HCT116 (cell line): ENCODE results near the gene PDIA2. TPM values are rescaled to one million over a fixed set of nuclear protein-coding genes. Genes with fewer than 3 reads are reported as not detected.

Source experiments
- ATAC-seq: fragments of 200-7000 bp; cut with Tn5 transposase; 2 replicates; pipeline ENCODE4 v1.9.1; 2020; ENCODE audit warnings: mild to moderate bottlenecking, moderate library complexity
- BruUV-seq: library from RNA; stranded (reverse); fragments of 400-500 nt; replicated peaks from 2 replicates; lab custom pipeline; 2021; lab: Mats Ljungman, UMichigan
- CTCF ChIA-PET: fragments of 300-600 bp; sonication (Branson Sonifier 250); formaldehyde crosslinking; loops from one replicate; lab custom pipeline; 2021; ENCODE audit warnings: antibody characterized with exemption; lab: Charles Lee
- POLR2A ChIA-PET: fragments of 300-600, 350-600 bp; sonication (Branson Sonifier 250); formaldehyde crosslinking; loops from one replicate; lab custom pipeline; 2021; ENCODE audit warnings: antibody characterized with exemption; lab: Charles Lee
- RAD21 ChIA-PET, 2 experiments: fragments of 300-600 bp; sonication (Branson Sonifier 250); formaldehyde crosslinking; loops; one replicate each; lab custom pipeline; 2023; ENCODE audit warnings: low total read pairs in 2 of 2; ENCODE audit not compliant: uncharacterized antibody in 2 of 2, unreplicated experiment in 2 of 2, low non-redundant PET in 1 of 2; lab: Charles Lee
- DNase-seq: peaks from one replicate; pipeline ENCODE4 v3.0.0-alpha.2; 2010; ENCODE audit warnings: low read depth, low spot score
- H2AFZ ChIP-seq: fragments of 200-600 bp; shearing (Covaris generic), sonication (generic); 2 replicates; pipeline ENCODE4 v1.6.1; 2017; ENCODE audit warnings: low read depth, mixed run types, mixed read lengths, antibody characterized with exemption, low read length; ENCODE audit not compliant: poor library complexity, severe bottlenecking
- H3K27ac ChIP-seq: 2 replicates; pipeline ENCODE4 v1.5.1; 2012; ENCODE audit warnings: low read depth, low read length
- H3K27me3 ChIP-seq: fragments of 200-600 bp; sonication (generic); 2 replicates; pipeline ENCODE4 v1.6.1; 2016; ENCODE audit warnings: mixed run types, low read length, mixed read lengths; ENCODE audit not compliant: insufficient read depth
- H3K36me3 ChIP-seq, 2 experiments: fragments of 200-500 bp in 1 of 2; fragments of 200-600 bp in 1 of 2; sonication (Bioruptor generic) in 1 of 2; sonication (generic) in 1 of 2; 2 replicates each; pipeline versions ENCODE4 v1.5.1 to v1.6.1; 2014 to 2016; ENCODE audit warnings: low read length in 2 of 2, inconsistent platforms in 1 of 2, mixed read lengths in 1 of 2, mixed run types in 1 of 2; ENCODE audit not compliant: insufficient read depth in 2 of 2, control insufficient read depth in 1 of 2
- H3K4me1 ChIP-seq, 2 experiments: fragments of 200-600 bp in 1 of 2; sonication (generic) in 1 of 2; 2 replicates each; pipeline versions ENCODE4 v1.5.1 to v1.6.1; 2012 to 2017; ENCODE audit warnings: low read length in 2 of 2, inconsistent platforms in 1 of 2, mild to moderate bottlenecking in 1 of 2, mixed read lengths in 1 of 2, mixed run types in 1 of 2, moderate library complexity in 1 of 2; ENCODE audit not compliant: insufficient read depth in 2 of 2, control insufficient read depth in 1 of 2
- H3K4me2 ChIP-seq: fragments of 200-600 bp; sonication (generic); 2 replicates; pipeline ENCODE4 v1.6.1; 2017; ENCODE audit warnings: mixed run types, low read length, mixed read lengths
- H3K4me3 ChIP-seq, 2 experiments: fragments of 200-600 bp in 1 of 2; sonication (generic) in 1 of 2; replicated peaks in 1 of 2; 2 replicates each; pipeline ENCODE4 v1.5.1; 2011 to 2016; ENCODE audit warnings: low read length in 2 of 2, control low read depth in 1 of 2, low read depth in 1 of 2, mild to moderate bottlenecking in 1 of 2, mixed read lengths in 1 of 2, mixed run types in 1 of 2
- H3K79me2 ChIP-seq: fragments of 200-600 bp; sonication (generic); 2 replicates; pipeline ENCODE4 v1.6.1; 2017; ENCODE audit warnings: mild to moderate bottlenecking, mixed run types, low read length, moderate library complexity, mixed read lengths; ENCODE audit not compliant: insufficient read depth
- H3K9ac ChIP-seq: fragments of 200-600 bp; sonication (generic); 2 replicates; pipeline ENCODE4 v1.6.1; 2016; ENCODE audit warnings: low read length, mixed read lengths
- H3K9me2 ChIP-seq: fragments of 200-600 bp; sonication (generic), shearing (Covaris generic); 2 replicates; pipeline ENCODE4 v1.6.1; 2017; ENCODE audit warnings: mixed run types, mild to moderate bottlenecking, moderate library complexity; ENCODE audit not compliant: insufficient read depth
- H3K9me3 ChIP-seq, 2 experiments: fragments of 200-500 bp in 1 of 2; fragments of 200-600 bp in 1 of 2; sonication (Bioruptor generic) in 1 of 2; sonication (generic) in 1 of 2; 2 replicates each; pipeline ENCODE4 v1.6.1; 2014 to 2017; ENCODE audit warnings: low read length in 2 of 2, mixed read lengths in 2 of 2, inconsistent platforms in 1 of 2, low read depth in 1 of 2, mild to moderate bottlenecking in 1 of 2, mixed run types in 1 of 2, moderate library complexity in 1 of 2; ENCODE audit not compliant: control insufficient read depth in 1 of 2, insufficient read depth in 1 of 2
- H4K20me1 ChIP-seq: fragments of 200-600 bp; sonication (generic), shearing (Covaris generic); 2 replicates; pipeline ENCODE4 v1.6.1; 2017; ENCODE audit warnings: mixed run types, mild to moderate bottlenecking, moderate library complexity; ENCODE audit not compliant: insufficient read depth
- ATF3 ChIP-seq: IDR thresholded peaks from 2 replicates; pipeline ENCODE4 v1.6.1; 2012
- CBX3 ChIP-seq: IDR thresholded peaks from 2 replicates; pipeline ENCODE4 v1.6.1; 2012; ENCODE audit warnings: low read depth
- CEBPB ChIP-seq: IDR thresholded peaks from 2 replicates; pipeline ENCODE4 v1.6.1; 2012; ENCODE audit warnings: low read depth
- EGR1 ChIP-seq: IDR thresholded peaks from 2 replicates; pipeline ENCODE4 v1.6.1; 2012; ENCODE audit warnings: low read depth
- EZH2 ChIP-seq: fragments of 200-600 bp; sonication (generic); IDR thresholded peaks from 2 replicates; pipeline ENCODE4 v1.6.1; 2017; ENCODE audit warnings: antibody characterized with exemption, mixed run types
- EZH2phosphoT487 ChIP-seq: fragments of 200-600 bp; IDR thresholded peaks from 2 replicates; pipeline ENCODE4 v1.6.1; 2018; ENCODE audit warnings: antibody characterized with exemption, borderline replicate concordance
- JUND ChIP-seq: IDR thresholded peaks from 2 replicates; pipeline ENCODE4 v1.6.1; 2012
- MAX ChIP-seq: IDR thresholded peaks from 2 replicates; pipeline ENCODE4 v1.6.1; 2012
- RAD21 ChIP-seq: IDR thresholded peaks from 2 replicates; pipeline ENCODE4 v1.6.1; 2012; ENCODE audit warnings: low read depth, mild to moderate bottlenecking
- REST ChIP-seq: IDR thresholded peaks from 2 replicates; pipeline ENCODE4 v1.6.1; 2012; ENCODE audit warnings: low read depth
- SIN3A ChIP-seq: IDR thresholded peaks from 2 replicates; pipeline ENCODE4 v1.6.1; 2012; ENCODE audit warnings: low read depth
- SRF ChIP-seq: IDR thresholded peaks from 2 replicates; pipeline ENCODE4 v1.6.1; 2012; ENCODE audit warnings: low read depth
- TCF7L2 ChIP-seq: IDR thresholded peaks from 2 replicates; pipeline ENCODE4 v1.7.0; 2011; ENCODE audit warnings: borderline replicate concordance, inconsistent platforms; ENCODE audit not compliant: insufficient read depth, insufficient read length; ENCODE audit errors: extremely low read depth
- YY1 ChIP-seq: IDR thresholded peaks from 2 replicates; pipeline ENCODE4 v1.6.1; 2011; ENCODE audit warnings: low read length, low read depth, moderate library complexity, mild to moderate bottlenecking; ENCODE audit not compliant: insufficient replicate concordance; ENCODE audit errors: extremely low read depth
- ZNF274 ChIP-seq: fragments of 200-500 bp; sonication (Bioruptor generic); IDR thresholded peaks from 2 replicates; pipeline ENCODE4 v1.6.1; 2014; ENCODE audit warnings: mild to moderate bottlenecking, low read depth, low read length, inconsistent platforms
- intact Hi-C: fragments of 100-400 bp; cut with micrococcal nuclease; formaldehyde crosslinking; loops from 2 replicates; pipeline ENCODE4 v1.10.0; 2022
- total RNA-seq: library from RNA; stranded (reverse); gene quantifications from one replicate; pipeline ENCODE4 v1.2.1, GENCODE V29; 2021; ENCODE audit not compliant: unreplicated experiment

The PDIA2 gene
- total RNA-seq, 1 experiment from 2014 or later, result 0.93 TPM

- intact Hi-C loops, result no loop called here
- ChIA-PET CTCF (no interaction called here), RAD21 (no interaction called here), POLR2A (no interaction called here)
- TF ChIP-seq EGR1, result no peak
- no peak for TF ChIP-seq RAD21
- TF ChIP-seq ZNF274, result no peak
- TF ChIP-seq SIN3A, result no peak
- no peak overlapping the region for H3K4me3 ChIP-seq
- H3K4me2 ChIP-seq, result no peak overlapping the region
- no peaks in the 10 kb centered on the region for H3K4me1 ChIP-seq
- H3K27ac ChIP-seq, result no peak overlapping the region
- no peak overlapping the region for H3K9ac ChIP-seq
- H4K20me1 ChIP-seq, result no peaks in the 10 kb centered on the region
- H3K27me3 ChIP-seq, result no peaks in the 10 kb centered on the region
- H3K9me2 ChIP-seq, result no peaks in the 10 kb centered on the region
- no peaks in the 10 kb centered on the region; a peak in 1 of 4 replicates for H3K36me3 ChIP-seq
- no peaks in the 10 kb centered on the region for H3K9me3 ChIP-seq
- ATAC-seq (no peak), DNase-seq (no peak)
- H2AFZ ChIP-seq, result no peak overlapping the region
- no peaks in the 10 kb centered on the region for H3K79me2 ChIP-seq
- BruUV-seq, result no TSS peak
These were observed 21.0 kb downstream of the PDIA2 start for GRCh38 chr16:303760-304505.

GRCh38 chr16:305916-306626, 23.1 kb downstream of the PDIA2 start:
- ChIA-PET RAD21 (no interaction called here), POLR2A (no interaction called here), CTCF (no interaction called here)
- DNase-seq (no peak), ATAC-seq (no peak)
- Histone ChIP-seq H3K79me2 (no peaks in the 10 kb centered on the region), H3K4me3 (no peak overlapping the region), H4K20me1 (no peaks in the 10 kb centered on the region), H2AFZ (no peak overlapping the region), H3K9me3 (no peaks in the 10 kb centered on the region), H3K27ac (no peak overlapping the region), H3K4me2 (no peak overlapping the region), H3K9ac (no peak overlapping the region), H3K27me3 (no peaks in the 10 kb centered on the region), H3K9me2 (no peaks in the 10 kb centered on the region), H3K36me3 (no peaks in the 10 kb centered on the region; a peak in 1 of 4 replicates), H3K4me1 (no peaks in the 10 kb centered on the region)
- no TSS peak for BruUV-seq
- intact Hi-C loops, result no loop called here
- TF ChIP-seq YY1 (no peak), MAX (no peak), TCF7L2 (no peak), EZH2 (no peak), CEBPB (no peak), ATF3 (no peak), CBX3 (no peak), EZH2phosphoT487 (no peak), EGR1 (no peak), RAD21 (no peak), SRF (no peak), REST (no peak), JUND (no peak)
